ENCODE results near the gene LMO1. TPM values are rescaled to one million over a fixed set of nuclear protein-coding genes. Genes with fewer than 3 reads are reported as not detected.
A peak's percentile ranks its signal among the peaks of the same experiment; 100 is the strongest.

The LMO1 gene
- total and polyA plus RNA-seq, 9 of the 15 experiments (the other 6 are each of a cell fraction or from before 2014, with no cell fraction given) = not detected

- peak; percentile 26; the same call in 1 of the 2 replicates for TF ChIP-seq MGA (IDR thresholded peaks at IDR 0.05)
- TF ChIP-seq TOE1 (IDR thresholded peaks at IDR 0.05; ENCODE audit: borderline replicate concordance) = no peak
- TF ChIP-seq TOE1 (CRISPR knock-in tag; IDR thresholded peaks at IDR 0.05; ENCODE audit: borderline replicate concordance, low read depth) = no peak
- peak; percentile 55 for TF ChIP-seq L3MBTL2 (IDR thresholded peaks at IDR 0.05)
- peak; percentile 84 for TF ChIP-seq SMAD1 (IDR thresholded peaks at IDR 0.05; ENCODE audit: low read depth, low read length, partially characterized antibody)
- peak; percentile 99 for TF ChIP-seq TCF3 (CRISPR knock-in tag; IDR thresholded peaks at IDR 0.05)
- TF ChIP-seq HNRNPH1 (optimal IDR thresholded peaks at IDR 0.05; ENCODE audit: low read depth, low read length) = no peak
- no peak for TF ChIP-seq KAT8 (IDR thresholded peaks at IDR 0.05; ENCODE audit: low read depth)
- peak; percentile 96 for TF ChIP-seq CHAMP1 (IDR thresholded peaks at IDR 0.05)
- TF ChIP-seq ATF6 (CRISPR knock-in tag; IDR thresholded peaks at IDR 0.05) = no peak
- peak; percentile 92 for TF ChIP-seq ZKSCAN8 (CRISPR knock-in tag; IDR thresholded peaks at IDR 0.05)
Measured at GRCh38 chr11:8206251-8207079, 57.2 kb downstream of the LMO1 start (continued).
